HepG2 (cell line): Measurements from ENCODE around the gene OSBP. TPM values are rescaled to one million over a fixed set of nuclear protein-coding genes. Genes with fewer than 3 reads are reported as not detected.

Source experiments
- CCAR2 ChIP-seq: fragments of 200-400 bp; formaldehyde crosslinking; optimal IDR thresholded peaks from 2 replicates; pipeline ENCODE3; 2018; ENCODE audit warnings: low read depth, mild to moderate bottlenecking, low read length, moderate library complexity
- FOXK1 ChIP-seq: sonication (generic); formaldehyde crosslinking; IDR thresholded peaks from 2 replicates; pipeline ENCODE4 v1.4.0; 2020; ENCODE audit warnings: low read depth, missing genetic modification reagents, borderline replicate concordance
- FOXM1 ChIP-seq: sonication (generic); formaldehyde crosslinking; IDR thresholded peaks from 2 replicates; pipeline ENCODE4 v1.5.0; 2020; ENCODE audit warnings: missing genetic modification reagents
- GATAD1 ChIP-seq: IDR thresholded peaks from 2 replicates; pipeline ENCODE4 v1.6.1; 2016; ENCODE audit warnings: missing genetic modification reagents, missing compliant biosample characterization
- KLF6 ChIP-seq: IDR thresholded peaks from 2 replicates; pipeline ENCODE4 v1.8.0; 2016; ENCODE audit warnings: missing biosample characterization, missing genetic modification reagents
- NFIC ChIP-seq: IDR thresholded peaks from 2 replicates; pipeline ENCODE4 v1.6.1; 2012; ENCODE audit warnings: mild to moderate bottlenecking, low read length, inconsistent platforms
- NFYB ChIP-seq: sonication (generic); formaldehyde crosslinking; IDR thresholded peaks from 2 replicates; pipeline ENCODE4 v1.4.0; 2020; ENCODE audit warnings: missing genetic modification reagents
- PLRG1 ChIP-seq: fragments of 450-650 bp; conservative IDR thresholded peaks from 2 replicates; pipeline ENCODE4 v1.6.1; 2016
- ZBTB21 ChIP-seq: sonication (generic); formaldehyde crosslinking; IDR thresholded peaks from 2 replicates; pipeline ENCODE4 v1.4.0; 2020; ENCODE audit warnings: missing genetic modification reagents
- ZBTB8A ChIP-seq: sonication (generic); formaldehyde crosslinking; IDR thresholded peaks from 2 replicates; pipeline ENCODE4 v1.4.0; 2020; ENCODE audit warnings: mild to moderate bottlenecking, low read depth, missing genetic modification reagents, borderline replicate concordance
- ZNF101 ChIP-seq: sonication (generic); formaldehyde crosslinking; IDR thresholded peaks from 2 replicates; pipeline ENCODE4 v1.4.0; 2020; ENCODE audit warnings: mild to moderate bottlenecking, low read depth, missing genetic modification reagents, borderline replicate concordance
- ZNF136 ChIP-seq: sonication (generic); formaldehyde crosslinking; IDR thresholded peaks from 2 replicates; pipeline ENCODE4 v1.8.1; 2022; ENCODE audit warnings: low read depth, mild to moderate bottlenecking, moderate library complexity, missing genetic modification reagents
- ZNF24 ChIP-seq: fragments of 450-650 bp; IDR thresholded peaks from 2 replicates; pipeline ENCODE4 v1.6.1; 2017; ENCODE audit warnings: antibody characterized with exemption, mild to moderate bottlenecking
- ZNF34 ChIP-seq: sonication (generic); formaldehyde crosslinking; IDR thresholded peaks from 2 replicates; pipeline ENCODE4 v1.4.0; 2020; ENCODE audit warnings: mild to moderate bottlenecking, missing genetic modification reagents, borderline replicate concordance
- ZNF543 ChIP-seq: sonication (generic); formaldehyde crosslinking; IDR thresholded peaks from 2 replicates; pipeline ENCODE4 v1.4.0; 2020; ENCODE audit warnings: mild to moderate bottlenecking, missing genetic modification reagents
- ZNF552 ChIP-seq: sonication (generic); formaldehyde crosslinking; IDR thresholded peaks from 2 replicates; pipeline ENCODE4 v1.9.0; 2022; ENCODE audit warnings: missing genetic modification reagents, mild to moderate bottlenecking, borderline replicate concordance
- ZNF615 ChIP-seq: sonication (generic); formaldehyde crosslinking; IDR thresholded peaks from 2 replicates; pipeline ENCODE4 v1.5.0; 2020; ENCODE audit warnings: mild to moderate bottlenecking, missing genetic modification reagents, borderline replicate concordance
- polyA plus RNA-seq, 8 experiments: library from polyadenylated mRNA; depleted of rRNA in 3 of 8; stranded (reverse) in 7 of 8; unstranded in 1 of 8; fragments of >200 nt; fragmentation: Illumina TruSeq in 4 of 8; extraction: Trizol in 4 of 8; gene quantifications; 2 replicates each; pipeline versions ENCODE4 v1.2.1 to v1.2.3, GENCODE V29; 2011 to 2016; ENCODE audit warnings: low read depth in 4 of 8, missing spikeins in 1 of 8, mixed read lengths in 1 of 8; ENCODE audit not compliant: insufficient read depth in 1 of 8
- total RNA-seq, 5 experiments: library from RNA; depleted of rRNA; stranded (reverse); fragments of >200 nt; fragmentation: Illumina TruSeq; extraction: Trizol; gene quantifications; 2 replicates each; pipeline ENCODE4 v1.2.3, GENCODE V29; 2016; ENCODE audit warnings: low read depth in 1 of 5
- TF ChIP-seq, protein P1 (sequence below): sonication (generic); formaldehyde crosslinking; IDR thresholded peaks from 2 replicates; pipeline ENCODE4 v1.4.0; 2020; ENCODE audit warnings: missing genetic modification reagents, mild to moderate bottlenecking, borderline replicate concordance
- TF ChIP-seq, protein P2 (sequence below): sonication (generic); formaldehyde crosslinking; IDR thresholded peaks from 2 replicates; pipeline ENCODE4 v1.8.0; 2022; ENCODE audit warnings: missing genetic modification reagents, mild to moderate bottlenecking, inconsistent platforms, borderline replicate concordance
- TF ChIP-seq, protein P3 (sequence below): sonication (generic); formaldehyde crosslinking; IDR thresholded peaks from 2 replicates; pipeline ENCODE4 v1.9.0; 2021; ENCODE audit warnings: missing genetic modification reagents, borderline replicate concordance
- TF ChIP-seq, protein P4 (sequence below): sonication (generic); formaldehyde crosslinking; IDR thresholded peaks from 2 replicates; pipeline ENCODE4 v1.9.0; 2022; ENCODE audit warnings: low read depth, missing genetic modification reagents
- TF ChIP-seq, protein P5 (sequence below): sonication (generic); formaldehyde crosslinking; IDR thresholded peaks from 2 replicates; pipeline ENCODE4 v1.5.1; 2020; ENCODE audit warnings: mild to moderate bottlenecking, missing genetic modification reagents, moderate library complexity

OSBP gene
- total and polyA plus RNA-seq, 2 of the 13 experiments (the other 11 are each of a cell fraction or from before 2014, with no cell fraction given) = 12.1 to 13.5 TPM

DNA sequence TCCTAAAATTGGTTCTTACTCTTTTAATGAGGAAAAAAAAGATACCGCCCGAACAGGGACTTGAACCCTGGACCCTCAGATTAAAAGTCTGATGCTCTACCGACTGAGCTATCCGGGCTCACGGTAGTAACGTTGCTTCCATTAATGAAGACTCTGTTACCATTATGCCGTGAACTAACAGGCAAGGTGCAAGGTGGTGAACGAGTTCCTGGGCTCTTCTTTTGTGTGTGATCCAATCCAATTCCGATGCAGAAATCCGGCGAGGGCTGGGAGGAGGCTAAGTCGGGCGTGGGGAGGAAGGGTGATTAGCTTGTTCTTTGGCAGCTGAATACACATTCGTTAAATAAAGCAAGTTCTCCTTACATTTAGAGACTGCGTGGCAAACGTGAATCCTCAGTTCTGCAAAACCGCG lies 55.3 kb downstream of the OSBP start (continued):
- TF ChIP-seq, protein P1, sequence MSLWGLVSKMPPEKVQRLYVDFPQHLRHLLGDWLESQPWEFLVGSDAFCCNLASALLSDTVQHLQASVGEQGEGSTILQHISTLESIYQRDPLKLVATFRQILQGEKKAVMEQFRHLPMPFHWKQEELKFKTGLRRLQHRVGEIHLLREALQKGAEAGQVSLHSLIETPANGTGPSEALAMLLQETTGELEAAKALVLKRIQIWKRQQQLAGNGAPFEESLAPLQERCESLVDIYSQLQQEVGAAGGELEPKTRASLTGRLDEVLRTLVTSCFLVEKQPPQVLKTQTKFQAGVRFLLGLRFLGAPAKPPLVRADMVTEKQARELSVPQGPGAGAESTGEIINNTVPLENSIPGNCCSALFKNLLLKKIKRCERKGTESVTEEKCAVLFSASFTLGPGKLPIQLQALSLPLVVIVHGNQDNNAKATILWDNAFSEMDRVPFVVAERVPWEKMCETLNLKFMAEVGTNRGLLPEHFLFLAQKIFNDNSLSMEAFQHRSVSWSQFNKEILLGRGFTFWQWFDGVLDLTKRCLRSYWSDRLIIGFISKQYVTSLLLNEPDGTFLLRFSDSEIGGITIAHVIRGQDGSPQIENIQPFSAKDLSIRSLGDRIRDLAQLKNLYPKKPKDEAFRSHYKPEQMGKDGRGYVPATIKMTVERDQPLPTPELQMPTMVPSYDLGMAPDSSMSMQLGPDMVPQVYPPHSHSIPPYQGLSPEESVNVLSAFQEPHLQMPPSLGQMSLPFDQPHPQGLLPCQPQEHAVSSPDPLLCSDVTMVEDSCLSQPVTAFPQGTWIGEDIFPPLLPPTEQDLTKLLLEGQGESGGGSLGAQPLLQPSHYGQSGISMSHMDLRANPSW (CRISPR knock-in tag) = no peak
- TF ChIP-seq NFYB (CRISPR knock-in tag) = no peak
- TF ChIP-seq ZNF24 = peak; percentile 99
- TF ChIP-seq ZNF543 (CRISPR knock-in tag) = no peak
- TF ChIP-seq ZNF34 (CRISPR knock-in tag) = no peak
- no peak for TF ChIP-seq ZBTB8A (CRISPR knock-in tag)
- TF ChIP-seq GATAD1 (CRISPR knock-in tag) = 0 out of 2 replicates have a peak, but pooled peaks have one; percentile 13
- no peak for TF ChIP-seq CCAR2
- TF ChIP-seq ZNF136 = no peak
- TF ChIP-seq ZNF615 (CRISPR knock-in tag) = no peak
- TF ChIP-seq FOXM1 (CRISPR knock-in tag) = no peak
- TF ChIP-seq FOXK1 (CRISPR knock-in tag) = peak; percentile 71; the same call in 1 of the 2 replicates
- TF ChIP-seq ZNF552 (CRISPR knock-in tag) = no peak
- TF ChIP-seq, protein P2, sequence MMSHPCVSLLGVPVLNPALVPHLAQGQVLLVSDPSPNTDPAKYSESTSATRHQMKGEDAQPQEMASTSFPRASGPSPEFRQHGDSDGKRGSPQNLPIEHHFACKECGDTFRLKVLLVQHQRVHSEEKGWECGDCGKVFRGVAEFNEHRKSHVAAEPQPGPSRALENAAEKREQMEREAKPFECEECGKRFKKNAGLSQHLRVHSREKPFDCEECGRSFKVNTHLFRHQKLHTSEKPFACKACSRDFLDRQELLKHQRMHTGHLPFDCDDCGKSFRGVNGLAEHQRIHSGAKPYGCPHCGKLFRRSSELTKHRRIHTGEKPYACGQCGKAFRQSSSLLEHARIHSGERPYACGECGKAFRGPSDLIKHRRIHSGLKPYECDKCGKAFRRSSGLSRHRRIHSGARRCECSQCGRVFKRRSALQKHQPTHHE (CRISPR knock-in tag) = 0 out of 2 replicates have a peak, but pooled peaks have one; percentile 25
- no peak for TF ChIP-seq PLRG1
- TF ChIP-seq, protein P3, sequence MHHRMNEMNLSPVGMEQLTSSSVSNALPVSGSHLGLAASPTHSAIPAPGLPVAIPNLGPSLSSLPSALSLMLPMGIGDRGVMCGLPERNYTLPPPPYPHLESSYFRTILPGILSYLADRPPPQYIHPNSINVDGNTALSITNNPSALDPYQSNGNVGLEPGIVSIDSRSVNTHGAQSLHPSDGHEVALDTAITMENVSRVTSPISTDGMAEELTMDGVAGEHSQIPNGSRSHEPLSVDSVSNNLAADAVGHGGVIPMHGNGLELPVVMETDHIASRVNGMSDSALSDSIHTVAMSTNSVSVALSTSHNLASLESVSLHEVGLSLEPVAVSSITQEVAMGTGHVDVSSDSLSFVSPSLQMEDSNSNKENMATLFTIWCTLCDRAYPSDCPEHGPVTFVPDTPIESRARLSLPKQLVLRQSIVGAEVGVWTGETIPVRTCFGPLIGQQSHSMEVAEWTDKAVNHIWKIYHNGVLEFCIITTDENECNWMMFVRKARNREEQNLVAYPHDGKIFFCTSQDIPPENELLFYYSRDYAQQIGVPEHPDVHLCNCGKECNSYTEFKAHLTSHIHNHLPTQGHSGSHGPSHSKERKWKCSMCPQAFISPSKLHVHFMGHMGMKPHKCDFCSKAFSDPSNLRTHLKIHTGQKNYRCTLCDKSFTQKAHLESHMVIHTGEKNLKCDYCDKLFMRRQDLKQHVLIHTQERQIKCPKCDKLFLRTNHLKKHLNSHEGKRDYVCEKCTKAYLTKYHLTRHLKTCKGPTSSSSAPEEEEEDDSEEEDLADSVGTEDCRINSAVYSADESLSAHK = no peak
- TF ChIP-seq NFIC = no peak
- TF ChIP-seq, protein P4, sequence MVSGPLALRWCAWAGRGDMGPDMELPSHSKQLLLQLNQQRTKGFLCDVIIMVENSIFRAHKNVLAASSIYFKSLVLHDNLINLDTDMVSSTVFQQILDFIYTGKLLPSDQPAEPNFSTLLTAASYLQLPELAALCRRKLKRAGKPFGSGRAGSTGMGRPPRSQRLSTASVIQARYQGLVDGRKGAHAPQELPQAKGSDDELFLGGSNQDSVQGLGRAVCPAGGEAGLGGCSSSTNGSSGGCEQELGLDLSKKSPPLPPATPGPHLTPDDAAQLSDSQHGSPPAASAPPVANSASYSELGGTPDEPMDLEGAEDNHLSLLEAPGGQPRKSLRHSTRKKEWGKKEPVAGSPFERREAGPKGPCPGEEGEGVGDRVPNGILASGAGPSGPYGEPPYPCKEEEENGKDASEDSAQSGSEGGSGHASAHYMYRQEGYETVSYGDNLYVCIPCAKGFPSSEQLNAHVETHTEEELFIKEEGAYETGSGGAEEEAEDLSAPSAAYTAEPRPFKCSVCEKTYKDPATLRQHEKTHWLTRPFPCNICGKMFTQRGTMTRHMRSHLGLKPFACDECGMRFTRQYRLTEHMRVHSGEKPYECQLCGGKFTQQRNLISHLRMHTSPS (CRISPR knock-in tag) = no peak
- TF ChIP-seq ZNF101 (CRISPR knock-in tag) = no peak
- TF ChIP-seq KLF6 (CRISPR knock-in tag) = peak; percentile 11; the same call in 1 of the 2 replicates
- TF ChIP-seq ZBTB21 (CRISPR knock-in tag) = no peak
- TF ChIP-seq, protein P5, sequence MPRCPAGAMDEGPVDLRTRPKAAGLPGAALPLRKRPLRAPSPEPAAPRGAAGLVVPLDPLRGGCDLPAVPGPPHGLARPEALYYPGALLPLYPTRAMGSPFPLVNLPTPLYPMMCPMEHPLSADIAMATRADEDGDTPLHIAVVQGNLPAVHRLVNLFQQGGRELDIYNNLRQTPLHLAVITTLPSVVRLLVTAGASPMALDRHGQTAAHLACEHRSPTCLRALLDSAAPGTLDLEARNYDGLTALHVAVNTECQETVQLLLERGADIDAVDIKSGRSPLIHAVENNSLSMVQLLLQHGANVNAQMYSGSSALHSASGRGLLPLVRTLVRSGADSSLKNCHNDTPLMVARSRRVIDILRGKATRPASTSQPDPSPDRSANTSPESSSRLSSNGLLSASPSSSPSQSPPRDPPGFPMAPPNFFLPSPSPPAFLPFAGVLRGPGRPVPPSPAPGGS (CRISPR knock-in tag) = 0 out of 2 replicates have a peak, but pooled peaks have one; percentile 15
